GM12865 (cell line): Measurements from ENCODE around the gene SLC6A3.

Experiments
- DNase-seq: peaks from one replicate; pipeline ENCODE4 v3.0.0; 2010; ENCODE audit warnings: low read depth
- H3K4me3 ChIP-seq: 2 replicates; pipeline ENCODE4 v1.5.1; 2011; ENCODE audit warnings: mild to moderate bottlenecking, low read depth, low read length, control low read depth
- TF ChIP-seq, protein P1 (sequence below): IDR thresholded peaks from 2 replicates; pipeline ENCODE4 v1.5.1; 2011; ENCODE audit warnings: low read length, control low read depth, low read depth, inconsistent platforms; ENCODE audit not compliant: insufficient read depth; ENCODE audit errors: missing control alignments

Gene SLC6A3

DNA sequence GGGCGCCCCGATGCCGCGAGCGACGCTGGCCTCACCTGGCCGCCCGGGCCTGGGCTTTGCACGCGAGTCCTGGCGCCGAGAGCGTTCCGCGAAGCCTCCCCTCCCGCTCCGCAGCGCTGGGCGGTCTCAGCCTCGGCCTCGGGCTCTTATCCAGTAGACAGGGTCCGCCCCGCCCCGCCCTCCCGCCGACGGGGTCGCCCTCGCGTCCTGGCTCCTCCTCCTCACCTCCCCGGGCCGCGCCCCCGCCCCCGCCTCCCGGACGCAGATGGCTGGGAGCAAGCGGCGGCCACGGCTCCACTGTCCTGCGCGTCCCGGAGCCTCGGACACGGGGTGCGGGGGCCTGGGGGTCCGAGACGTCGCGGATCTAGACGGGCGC lies at the start of gene SLC6A3:
SLC6A3 (minus strand) TSS at position 128 of the 376 bp plus-strand sequence. CDS start 2,243 bp downstream, outside the sequence.
- TF ChIP-seq, protein P1, sequence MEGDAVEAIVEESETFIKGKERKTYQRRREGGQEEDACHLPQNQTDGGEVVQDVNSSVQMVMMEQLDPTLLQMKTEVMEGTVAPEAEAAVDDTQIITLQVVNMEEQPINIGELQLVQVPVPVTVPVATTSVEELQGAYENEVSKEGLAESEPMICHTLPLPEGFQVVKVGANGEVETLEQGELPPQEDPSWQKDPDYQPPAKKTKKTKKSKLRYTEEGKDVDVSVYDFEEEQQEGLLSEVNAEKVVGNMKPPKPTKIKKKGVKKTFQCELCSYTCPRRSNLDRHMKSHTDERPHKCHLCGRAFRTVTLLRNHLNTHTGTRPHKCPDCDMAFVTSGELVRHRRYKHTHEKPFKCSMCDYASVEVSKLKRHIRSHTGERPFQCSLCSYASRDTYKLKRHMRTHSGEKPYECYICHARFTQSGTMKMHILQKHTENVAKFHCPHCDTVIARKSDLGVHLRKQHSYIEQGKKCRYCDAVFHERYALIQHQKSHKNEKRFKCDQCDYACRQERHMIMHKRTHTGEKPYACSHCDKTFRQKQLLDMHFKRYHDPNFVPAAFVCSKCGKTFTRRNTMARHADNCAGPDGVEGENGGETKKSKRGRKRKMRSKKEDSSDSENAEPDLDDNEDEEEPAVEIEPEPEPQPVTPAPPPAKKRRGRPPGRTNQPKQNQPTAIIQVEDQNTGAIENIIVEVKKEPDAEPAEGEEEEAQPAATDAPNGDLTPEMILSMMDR: no peak
- H3K4me3 ChIP-seq: no peak within 1 kb of the TSS
- DNase-seq: no peak

- no peak for DNase-seq
- peak overlapping the region; percentile 73 for H3K4me3 ChIP-seq
- TF ChIP-seq, protein P1: no peak
Observed at GRCh38 chr5:1493941-1494340, 48.7 kb upstream of the SLC6A3 start.

GRCh38 chr5:1493413-1493812 lies 48.2 kb upstream of the SLC6A3 start:
- H3K4me3 ChIP-seq: peak overlapping the region; percentile 73
- peak; percentile 71 for DNase-seq
- TF ChIP-seq, protein P1: no peak

DNA sequence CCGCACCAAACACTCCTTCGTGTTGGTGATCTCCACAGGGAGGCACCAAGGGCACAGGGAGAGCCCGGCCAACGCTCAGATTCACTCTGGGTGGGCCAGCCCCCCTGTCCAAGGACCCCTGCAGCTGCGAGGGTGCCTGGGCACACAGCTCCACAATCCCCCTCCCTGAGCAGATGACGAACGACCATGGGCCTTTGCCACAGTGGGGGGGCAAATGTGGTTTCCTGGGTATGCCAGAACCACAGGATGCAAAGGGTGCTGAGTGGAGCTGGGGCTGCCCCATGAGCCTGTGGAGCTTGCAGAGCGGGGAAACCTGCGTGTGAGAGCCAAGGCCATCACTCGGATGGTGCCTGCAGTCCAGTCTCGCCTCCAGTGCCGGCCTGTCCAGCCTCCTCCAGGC lies 47.5 kb upstream of the SLC6A3 start:
- TF ChIP-seq, protein P1: no peak
- DNase-seq: peak; percentile 63
- peak overlapping the region; percentile 73 for H3K4me3 ChIP-seq

GRCh38 chr5:1490376-1490775 lies 45.1 kb upstream of the SLC6A3 start:
- TF ChIP-seq, protein P1: no peak
- peak; percentile 74 for DNase-seq
- peak overlapping the region; percentile 73 for H3K4me3 ChIP-seq

GRCh38 chr5:1489754-1490153 lies 44.5 kb upstream of the SLC6A3 start:
- TF ChIP-seq, protein P1: no peak
- no peak for DNase-seq
- H3K4me3 ChIP-seq: peak overlapping the region; percentile 73
